ENCODE data around the gene BIN2.
"Not testable (repeated sequence)": the region's sequence is repeated elsewhere in the genome, so short reads cannot be mapped to it uniquely, and the experiment has no call there.

Gene BIN2

GRCh38 chr12:51259600-51259999 is 64.4 kb downstream of the BIN2 start:
- not testable (repeated sequence) for DNase-seq (ENCODE audit: low read depth, low spot score)

GRCh38 chr12:51254536-51254935 is 69.4 kb downstream of the BIN2 start:
- no peak for DNase-seq (ENCODE audit: low read depth, low spot score)

- DNase-seq (ENCODE audit: low read depth, low spot score) = no peak
Observed at GRCh38 chr12:51253276-51253675, 70.7 kb downstream of the BIN2 start.

- no peak for DNase-seq (ENCODE audit: low read depth, low spot score)
Observed at GRCh38 chr12:51247523-51248206, 76.3 kb downstream of the BIN2 start.

GRCh38 chr12:51246254-51246853 is 77.6 kb downstream of the BIN2 start:
- DNase-seq (ENCODE audit: low read depth, low spot score) = no peak

GRCh38 chr12:51245476-51246253 is 78.3 kb downstream of the BIN2 start:
- no peak for DNase-seq (ENCODE audit: low read depth, low spot score)

- DNase-seq (ENCODE audit: low read depth, low spot score) = no peak
Observed at GRCh38 chr12:51244269-51244668, 79.7 kb downstream of the BIN2 start.

GRCh38 chr12:51242876-51243275 is 81.1 kb downstream of the BIN2 start:
- no peak for DNase-seq (ENCODE audit: low read depth, low spot score)

GRCh38 chr12:51242120-51242519 is 81.9 kb downstream of the BIN2 start:
- DNase-seq (ENCODE audit: low read depth, low spot score) = no peak

- DNase-seq (ENCODE audit: low read depth, low spot score) = no peak
Observed at GRCh38 chr12:51240971-51241370, 83.0 kb downstream of the BIN2 start.

GRCh38 chr12:51238510-51239334 is 85.3 kb downstream of the BIN2 start, which contains the start of gene DAZAP2:
Gene DAZAP2 (plus strand): TSS chr12:51238826. CDS start chr12:51238908, 82 bp downstream.
- DNase-seq (ENCODE audit: low read depth, low spot score) = peak; percentile 87

GRCh38 chr12:51238037-51238509 is 85.9 kb downstream of the BIN2 start:
- DNase-seq (ENCODE audit: low read depth, low spot score) = no peak

GRCh38 chr12:51234530-51234929 is 89.4 kb downstream of the BIN2 start:
- DNase-seq (ENCODE audit: low read depth, low spot score) = no peak

GRCh38 chr12:51232642-51233041 is 91.3 kb downstream of the BIN2 start:
- DNase-seq (ENCODE audit: low read depth, low spot score) = no peak
